Ishikawa (cell line): ENCODE data around the gene OR4D1.

Experiments used
- CEBPB ChIP-seq: IDR thresholded peaks from 2 replicates; pipeline ENCODE4 v1.6.1; 2012
- EGR1 ChIP-seq: IDR thresholded peaks from 2 replicates; pipeline ENCODE4 v1.6.1; 2012
- EP300 ChIP-seq: IDR thresholded peaks from 2 replicates; pipeline ENCODE4 v1.6.1; 2012; ENCODE audit warnings: borderline replicate concordance
- NFIC ChIP-seq: IDR thresholded peaks from 2 replicates; pipeline ENCODE4 v1.6.1; 2012
- RAD21 ChIP-seq: IDR thresholded peaks from 2 replicates; pipeline ENCODE4 v1.6.1; 2012; ENCODE audit warnings: low read depth
- TCF12 ChIP-seq: IDR thresholded peaks from 2 replicates; pipeline ENCODE4 v1.6.1; 2012; ENCODE audit warnings: low read depth
- TEAD4 ChIP-seq: IDR thresholded peaks from 2 replicates; pipeline ENCODE4 v1.6.1; 2012
- ZBTB7A ChIP-seq: IDR thresholded peaks from 2 replicates; pipeline ENCODE4 v1.6.1; 2012; ENCODE audit warnings: low read depth
- TF ChIP-seq, protein P1 (sequence below): IDR thresholded peaks from 2 replicates; pipeline ENCODE4 v1.6.1; 2012
- TF ChIP-seq, protein P2 (sequence below): IDR thresholded peaks from 2 replicates; pipeline ENCODE4 v1.6.1; 2012; ENCODE audit warnings: low read depth, mild to moderate bottlenecking
- TF ChIP-seq, protein P3 (sequence below): IDR thresholded peaks from 2 replicates; pipeline ENCODE4 v1.6.1; 2012

DNA sequence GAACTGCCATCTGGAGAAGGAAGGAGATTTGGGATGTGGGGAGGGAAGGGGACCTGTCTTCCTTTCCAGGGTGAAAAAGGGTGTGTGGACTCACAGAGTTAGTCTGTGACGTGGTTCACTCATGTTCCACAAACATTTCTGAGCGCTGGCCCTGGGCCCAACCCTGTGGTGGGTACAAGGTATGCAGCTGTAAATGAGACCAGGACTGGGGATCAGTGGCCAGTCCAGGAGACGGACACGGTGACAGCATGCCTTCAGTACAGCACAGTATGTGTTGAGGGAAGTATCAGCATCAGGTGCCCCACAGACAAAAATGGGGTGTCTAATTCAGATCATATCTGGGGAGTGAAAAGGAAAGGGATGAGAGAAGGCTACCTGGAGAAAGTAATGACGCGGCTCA, 38.9 kb downstream of the OR4D1 start:
- TF ChIP-seq NFIC, result no peak
- TF ChIP-seq ZBTB7A, result no peak
- TF ChIP-seq RAD21, result no peak
- TF ChIP-seq, protein P1, sequence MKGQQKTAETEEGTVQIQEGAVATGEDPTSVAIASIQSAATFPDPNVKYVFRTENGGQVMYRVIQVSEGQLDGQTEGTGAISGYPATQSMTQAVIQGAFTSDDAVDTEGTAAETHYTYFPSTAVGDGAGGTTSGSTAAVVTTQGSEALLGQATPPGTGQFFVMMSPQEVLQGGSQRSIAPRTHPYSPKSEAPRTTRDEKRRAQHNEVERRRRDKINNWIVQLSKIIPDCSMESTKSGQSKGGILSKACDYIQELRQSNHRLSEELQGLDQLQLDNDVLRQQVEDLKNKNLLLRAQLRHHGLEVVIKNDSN, result no peak
- no peak for TF ChIP-seq TCF12
- no peak for TF ChIP-seq EGR1
- no peak for TF ChIP-seq CEBPB
- TF ChIP-seq EP300, result no peak
- TF ChIP-seq, protein P2, sequence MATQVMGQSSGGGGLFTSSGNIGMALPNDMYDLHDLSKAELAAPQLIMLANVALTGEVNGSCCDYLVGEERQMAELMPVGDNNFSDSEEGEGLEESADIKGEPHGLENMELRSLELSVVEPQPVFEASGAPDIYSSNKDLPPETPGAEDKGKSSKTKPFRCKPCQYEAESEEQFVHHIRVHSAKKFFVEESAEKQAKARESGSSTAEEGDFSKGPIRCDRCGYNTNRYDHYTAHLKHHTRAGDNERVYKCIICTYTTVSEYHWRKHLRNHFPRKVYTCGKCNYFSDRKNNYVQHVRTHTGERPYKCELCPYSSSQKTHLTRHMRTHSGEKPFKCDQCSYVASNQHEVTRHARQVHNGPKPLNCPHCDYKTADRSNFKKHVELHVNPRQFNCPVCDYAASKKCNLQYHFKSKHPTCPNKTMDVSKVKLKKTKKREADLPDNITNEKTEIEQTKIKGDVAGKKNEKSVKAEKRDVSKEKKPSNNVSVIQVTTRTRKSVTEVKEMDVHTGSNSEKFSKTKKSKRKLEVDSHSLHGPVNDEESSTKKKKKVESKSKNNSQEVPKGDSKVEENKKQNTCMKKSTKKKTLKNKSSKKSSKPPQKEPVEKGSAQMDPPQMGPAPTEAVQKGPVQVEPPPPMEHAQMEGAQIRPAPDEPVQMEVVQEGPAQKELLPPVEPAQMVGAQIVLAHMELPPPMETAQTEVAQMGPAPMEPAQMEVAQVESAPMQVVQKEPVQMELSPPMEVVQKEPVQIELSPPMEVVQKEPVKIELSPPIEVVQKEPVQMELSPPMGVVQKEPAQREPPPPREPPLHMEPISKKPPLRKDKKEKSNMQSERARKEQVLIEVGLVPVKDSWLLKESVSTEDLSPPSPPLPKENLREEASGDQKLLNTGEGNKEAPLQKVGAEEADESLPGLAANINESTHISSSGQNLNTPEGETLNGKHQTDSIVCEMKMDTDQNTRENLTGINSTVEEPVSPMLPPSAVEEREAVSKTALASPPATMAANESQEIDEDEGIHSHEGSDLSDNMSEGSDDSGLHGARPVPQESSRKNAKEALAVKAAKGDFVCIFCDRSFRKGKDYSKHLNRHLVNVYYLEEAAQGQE, result no peak
- no peak for TF ChIP-seq TEAD4
- TF ChIP-seq, protein P3, sequence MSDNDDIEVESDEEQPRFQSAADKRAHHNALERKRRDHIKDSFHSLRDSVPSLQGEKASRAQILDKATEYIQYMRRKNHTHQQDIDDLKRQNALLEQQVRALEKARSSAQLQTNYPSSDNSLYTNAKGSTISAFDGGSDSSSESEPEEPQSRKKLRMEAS, result no peak
